ENCODE data around the gene ARHGAP23.
A peak's percentile ranks its signal among the peaks of the same experiment; 100 is the strongest.

ARHGAP23 gene, protein sequence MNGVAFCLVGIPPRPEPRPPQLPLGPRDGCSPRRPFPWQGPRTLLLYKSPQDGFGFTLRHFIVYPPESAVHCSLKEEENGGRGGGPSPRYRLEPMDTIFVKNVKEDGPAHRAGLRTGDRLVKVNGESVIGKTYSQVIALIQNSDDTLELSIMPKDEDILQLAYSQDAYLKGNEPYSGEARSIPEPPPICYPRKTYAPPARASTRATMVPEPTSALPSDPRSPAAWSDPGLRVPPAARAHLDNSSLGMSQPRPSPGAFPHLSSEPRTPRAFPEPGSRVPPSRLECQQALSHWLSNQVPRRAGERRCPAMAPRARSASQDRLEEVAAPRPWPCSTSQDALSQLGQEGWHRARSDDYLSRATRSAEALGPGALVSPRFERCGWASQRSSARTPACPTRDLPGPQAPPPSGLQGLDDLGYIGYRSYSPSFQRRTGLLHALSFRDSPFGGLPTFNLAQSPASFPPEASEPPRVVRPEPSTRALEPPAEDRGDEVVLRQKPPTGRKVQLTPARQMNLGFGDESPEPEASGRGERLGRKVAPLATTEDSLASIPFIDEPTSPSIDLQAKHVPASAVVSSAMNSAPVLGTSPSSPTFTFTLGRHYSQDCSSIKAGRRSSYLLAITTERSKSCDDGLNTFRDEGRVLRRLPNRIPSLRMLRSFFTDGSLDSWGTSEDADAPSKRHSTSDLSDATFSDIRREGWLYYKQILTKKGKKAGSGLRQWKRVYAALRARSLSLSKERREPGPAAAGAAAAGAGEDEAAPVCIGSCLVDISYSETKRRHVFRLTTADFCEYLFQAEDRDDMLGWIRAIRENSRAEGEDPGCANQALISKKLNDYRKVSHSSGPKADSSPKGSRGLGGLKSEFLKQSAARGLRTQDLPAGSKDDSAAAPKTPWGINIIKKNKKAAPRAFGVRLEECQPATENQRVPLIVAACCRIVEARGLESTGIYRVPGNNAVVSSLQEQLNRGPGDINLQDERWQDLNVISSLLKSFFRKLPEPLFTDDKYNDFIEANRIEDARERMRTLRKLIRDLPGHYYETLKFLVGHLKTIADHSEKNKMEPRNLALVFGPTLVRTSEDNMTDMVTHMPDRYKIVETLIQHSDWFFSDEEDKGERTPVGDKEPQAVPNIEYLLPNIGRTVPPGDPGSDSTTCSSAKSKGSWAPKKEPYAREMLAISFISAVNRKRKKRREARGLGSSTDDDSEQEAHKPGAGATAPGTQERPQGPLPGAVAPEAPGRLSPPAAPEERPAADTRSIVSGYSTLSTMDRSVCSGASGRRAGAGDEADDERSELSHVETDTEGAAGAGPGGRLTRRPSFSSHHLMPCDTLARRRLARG (N-terminal part only)

DNA sequence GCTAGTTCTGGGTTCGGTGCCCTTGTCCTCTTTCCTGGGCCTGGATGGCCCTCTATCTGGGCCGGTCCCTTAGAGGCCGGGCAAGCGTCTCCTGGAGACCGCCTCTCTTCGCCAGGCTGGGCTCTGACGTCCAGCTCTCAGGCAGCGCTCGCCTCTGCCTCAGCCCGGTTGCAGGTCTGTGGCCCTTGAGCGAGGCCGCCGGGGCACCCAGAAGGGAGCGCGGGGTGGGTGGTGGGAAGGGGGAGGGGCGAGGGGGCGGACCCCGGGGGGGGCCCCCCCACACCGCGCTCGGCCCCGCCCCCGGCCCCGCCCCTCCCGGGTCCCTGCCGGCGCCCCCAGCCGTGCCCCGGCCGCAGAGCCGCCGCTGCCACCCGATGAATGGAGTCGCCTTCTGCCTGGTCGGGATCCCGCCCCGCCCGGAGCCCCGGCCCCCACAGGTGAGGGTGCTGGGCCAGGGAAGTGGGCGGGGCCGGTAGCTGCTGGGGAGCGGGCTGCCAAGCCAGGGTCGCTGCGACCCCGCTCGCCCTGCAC is at the start of gene ARHGAP23:
ARHGAP23 (plus strand) TSS at position 353 of the 531 bp plus-strand sequence; CDS start at position 375, 22 bp downstream.
- DNase-seq: peak; percentile 10

DNA sequence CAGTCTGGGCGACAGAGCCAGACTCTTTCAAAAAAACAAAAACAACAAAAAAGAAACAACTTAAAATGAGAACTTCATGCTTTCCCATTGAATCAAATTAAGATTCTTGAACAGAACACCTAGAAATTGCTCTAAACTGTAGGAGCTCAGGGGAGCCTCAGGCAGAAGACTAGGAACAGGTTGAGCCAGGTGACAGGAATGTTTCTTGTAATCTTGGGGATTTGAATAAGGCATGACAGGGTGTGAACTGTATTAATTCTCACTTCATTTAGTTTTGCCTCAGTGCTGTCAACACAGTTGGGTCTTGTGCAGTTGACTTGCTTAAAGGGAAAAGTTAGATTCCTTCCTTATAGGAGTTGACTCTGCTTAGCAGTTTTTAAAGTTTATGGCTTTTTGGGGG is 48.8 kb upstream of the ARHGAP23 start:
- no peak for DNase-seq

DNA sequence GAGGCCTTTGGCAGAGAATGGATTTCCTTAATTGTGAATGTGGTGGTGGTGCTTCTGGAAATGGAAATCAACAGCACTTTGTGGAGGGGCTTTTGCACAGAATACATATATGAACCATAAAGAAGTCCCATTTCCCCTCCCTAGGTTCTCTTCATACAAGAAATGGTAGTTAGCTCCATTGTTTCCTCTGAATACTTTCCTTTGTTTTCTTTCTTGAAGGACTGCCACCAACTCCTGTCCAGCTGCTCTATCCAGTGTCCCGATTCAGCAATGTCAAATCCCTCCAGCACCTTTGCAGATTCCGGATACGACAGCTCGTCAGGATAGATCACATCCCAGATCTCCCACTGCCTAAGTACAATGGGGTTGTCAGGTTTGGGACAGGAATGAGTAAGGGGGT is 33.2 kb upstream of the ARHGAP23 start:
- DNase-seq: no peak

DNA sequence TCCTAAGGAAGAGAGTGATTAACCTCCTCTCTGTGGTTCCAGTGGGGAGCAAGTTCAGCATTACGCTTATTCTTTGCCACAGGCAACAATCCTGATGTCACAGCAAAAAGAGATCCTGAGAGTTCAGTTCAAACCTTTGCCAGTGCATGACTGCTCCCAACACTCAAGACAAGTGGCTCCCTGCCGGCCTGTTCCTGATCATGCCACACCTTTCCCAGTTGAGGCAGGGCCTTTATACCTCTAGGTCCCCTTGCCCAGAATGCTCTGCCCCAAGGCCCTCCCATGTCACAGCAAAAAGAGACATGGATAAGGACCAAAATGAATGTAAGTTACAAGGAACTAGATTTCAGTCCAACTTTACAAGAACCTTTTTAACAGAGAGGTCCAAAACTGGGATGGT is 31.0 kb upstream of the ARHGAP23 start:
- DNase-seq: no peak

DNA sequence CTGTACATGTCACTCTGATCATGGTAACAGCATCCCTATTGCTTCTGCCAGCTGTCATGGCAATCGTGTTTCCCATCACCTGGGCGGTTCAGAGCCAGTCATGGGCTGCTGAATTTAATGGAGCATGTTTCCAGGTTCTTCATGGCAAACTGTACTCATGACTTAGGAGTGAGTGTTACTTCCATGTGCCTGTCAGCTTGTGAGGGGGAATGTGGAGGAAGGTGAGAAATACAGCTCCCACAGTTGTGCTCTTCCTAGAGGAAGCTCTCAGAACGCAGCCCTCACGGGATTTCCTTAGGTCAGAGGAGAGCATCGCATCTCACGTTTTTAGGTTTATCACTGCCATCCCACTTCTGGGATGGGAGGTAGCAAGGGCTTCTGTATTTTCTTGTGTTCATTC is 28.0 kb upstream of the ARHGAP23 start:
- DNase-seq: no peak

DNA sequence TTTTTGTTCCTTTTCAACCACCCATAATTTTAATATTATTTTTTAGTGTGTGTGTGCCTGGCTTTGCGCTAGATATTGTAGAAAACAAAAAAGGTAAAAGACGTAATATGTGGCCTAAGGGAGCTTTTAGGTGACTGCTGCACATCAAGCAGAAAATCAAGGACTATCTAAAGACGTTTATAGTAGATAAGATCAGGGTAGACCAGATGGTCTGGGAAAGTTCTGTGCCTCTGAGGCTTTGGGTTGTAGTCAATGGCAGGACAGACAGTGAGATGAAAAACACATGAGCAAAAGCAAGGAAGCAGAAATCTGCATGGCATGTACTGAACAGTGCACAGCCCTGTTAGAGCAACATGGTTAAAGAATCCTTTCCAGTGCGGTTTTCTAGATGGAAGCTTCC is 26.8 kb upstream of the ARHGAP23 start:
- no peak for DNase-seq

DNA sequence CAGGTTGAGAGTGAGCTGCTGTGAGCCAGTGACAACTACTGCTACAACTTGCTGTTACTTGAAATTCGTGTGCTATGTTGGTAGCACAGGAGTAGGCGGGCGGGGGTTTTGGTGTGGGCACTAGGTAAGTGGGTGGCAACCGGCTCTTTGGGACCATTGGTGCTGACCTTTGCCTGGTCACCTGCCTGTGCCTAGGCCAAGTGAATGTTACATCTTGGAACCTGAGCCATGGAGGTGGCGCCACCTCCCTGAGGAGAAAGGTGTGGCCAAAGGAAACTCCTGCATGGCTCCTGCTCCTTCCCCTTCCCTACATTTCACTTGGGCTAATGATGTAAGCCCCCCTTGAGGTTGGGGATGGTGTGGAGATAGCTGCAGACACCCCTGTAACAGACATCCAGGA is 25.4 kb upstream of the ARHGAP23 start:
- DNase-seq: no peak

DNA sequence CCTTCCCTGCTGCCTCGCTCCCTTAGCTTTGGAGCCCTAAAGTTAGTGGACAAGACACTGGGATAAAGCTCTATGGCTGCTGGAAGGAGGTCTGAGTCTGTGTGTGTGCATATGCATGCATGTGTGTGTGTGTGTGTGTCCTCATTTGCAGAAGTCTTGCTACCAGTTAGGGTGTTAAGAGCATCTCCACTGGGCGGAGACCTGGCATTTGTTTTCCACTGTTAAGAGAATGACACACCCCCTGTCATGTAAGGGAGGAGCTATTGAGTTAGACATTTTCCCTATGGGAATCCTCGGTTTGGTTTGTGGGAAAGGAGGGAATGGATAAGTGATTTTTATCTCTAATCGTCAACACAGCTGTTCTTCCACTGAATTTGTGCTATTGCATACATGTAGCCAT is 24.8 kb upstream of the ARHGAP23 start:
- DNase-seq: no peak

DNA sequence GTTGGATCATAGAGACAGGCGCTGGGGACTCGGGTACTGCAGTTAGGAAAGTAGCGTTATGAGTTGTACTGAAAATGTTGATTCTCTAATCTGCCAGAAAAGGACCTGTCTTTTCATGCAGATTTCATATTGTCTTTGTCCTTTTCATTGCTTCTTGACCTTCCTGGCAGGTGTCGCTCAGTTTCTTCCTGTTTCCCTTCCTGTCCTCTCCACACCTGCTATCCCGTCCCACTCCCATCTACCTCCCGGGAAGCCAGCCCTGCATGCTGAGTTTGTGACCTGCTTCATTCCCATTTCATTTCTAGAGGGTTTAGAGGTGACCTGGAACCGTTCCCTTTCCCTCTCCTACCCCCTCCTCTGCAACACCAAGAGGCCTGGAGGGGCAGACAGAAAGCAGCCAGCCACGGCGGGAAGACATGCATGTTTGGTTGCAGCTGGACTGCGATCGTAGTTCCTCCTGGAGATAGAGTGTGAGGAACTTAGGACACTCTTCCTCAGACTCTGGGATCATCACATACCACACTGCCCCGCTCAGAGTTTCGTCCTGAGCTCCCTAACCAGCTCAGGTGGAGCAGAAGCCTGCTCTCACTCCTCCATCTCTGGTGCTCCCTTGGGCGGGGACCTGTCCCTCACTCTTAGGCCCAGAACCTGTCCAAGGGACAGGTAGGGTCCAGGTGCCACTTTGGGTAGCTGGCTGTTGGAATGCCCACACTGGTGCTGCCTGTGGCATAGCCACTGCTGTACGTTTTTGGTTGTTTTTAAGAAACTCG is 23.9 kb upstream of the ARHGAP23 start:
- DNase-seq: no peak

DNA sequence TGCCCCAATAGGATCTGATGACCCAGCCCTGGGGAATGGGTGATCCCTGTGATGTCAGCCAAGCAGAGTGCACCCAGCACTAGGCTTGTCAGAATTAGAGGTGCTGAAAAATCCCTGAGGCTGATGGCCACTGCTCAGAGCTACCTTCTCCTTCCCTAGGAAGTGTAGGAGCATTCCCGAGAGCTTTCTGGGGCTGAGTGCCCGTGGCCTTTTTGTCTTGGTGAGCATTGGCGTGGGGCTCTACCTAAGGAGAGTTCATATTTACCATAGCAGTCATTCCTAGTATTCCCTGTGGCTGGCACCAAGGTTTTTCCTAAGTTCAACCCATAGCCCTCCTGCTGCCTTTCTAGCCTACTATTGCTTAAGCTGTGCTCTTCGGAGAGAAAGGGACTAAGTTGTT is 22.6 kb upstream of the ARHGAP23 start:
- no peak for DNase-seq

DNA sequence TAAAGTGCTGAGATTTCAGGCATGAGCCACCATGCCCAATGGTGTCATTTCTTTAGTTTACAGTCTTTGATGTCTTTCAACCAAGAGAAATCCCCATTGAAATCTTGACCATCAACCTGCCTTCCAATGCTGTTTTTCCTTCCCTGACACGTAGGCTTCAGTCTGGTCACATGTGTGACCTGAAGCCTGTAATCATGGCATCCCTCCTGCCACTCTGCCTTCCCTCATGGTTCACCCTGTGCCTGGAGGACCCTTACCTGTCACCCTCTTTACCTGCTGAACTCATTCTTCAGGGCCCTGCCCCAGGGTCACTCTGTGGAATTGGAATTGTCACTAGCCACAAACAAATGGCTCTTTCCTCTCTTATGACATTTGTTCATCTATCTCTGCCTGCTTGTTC is 18.1 kb upstream of the ARHGAP23 start:
- DNase-seq: no peak

DNA sequence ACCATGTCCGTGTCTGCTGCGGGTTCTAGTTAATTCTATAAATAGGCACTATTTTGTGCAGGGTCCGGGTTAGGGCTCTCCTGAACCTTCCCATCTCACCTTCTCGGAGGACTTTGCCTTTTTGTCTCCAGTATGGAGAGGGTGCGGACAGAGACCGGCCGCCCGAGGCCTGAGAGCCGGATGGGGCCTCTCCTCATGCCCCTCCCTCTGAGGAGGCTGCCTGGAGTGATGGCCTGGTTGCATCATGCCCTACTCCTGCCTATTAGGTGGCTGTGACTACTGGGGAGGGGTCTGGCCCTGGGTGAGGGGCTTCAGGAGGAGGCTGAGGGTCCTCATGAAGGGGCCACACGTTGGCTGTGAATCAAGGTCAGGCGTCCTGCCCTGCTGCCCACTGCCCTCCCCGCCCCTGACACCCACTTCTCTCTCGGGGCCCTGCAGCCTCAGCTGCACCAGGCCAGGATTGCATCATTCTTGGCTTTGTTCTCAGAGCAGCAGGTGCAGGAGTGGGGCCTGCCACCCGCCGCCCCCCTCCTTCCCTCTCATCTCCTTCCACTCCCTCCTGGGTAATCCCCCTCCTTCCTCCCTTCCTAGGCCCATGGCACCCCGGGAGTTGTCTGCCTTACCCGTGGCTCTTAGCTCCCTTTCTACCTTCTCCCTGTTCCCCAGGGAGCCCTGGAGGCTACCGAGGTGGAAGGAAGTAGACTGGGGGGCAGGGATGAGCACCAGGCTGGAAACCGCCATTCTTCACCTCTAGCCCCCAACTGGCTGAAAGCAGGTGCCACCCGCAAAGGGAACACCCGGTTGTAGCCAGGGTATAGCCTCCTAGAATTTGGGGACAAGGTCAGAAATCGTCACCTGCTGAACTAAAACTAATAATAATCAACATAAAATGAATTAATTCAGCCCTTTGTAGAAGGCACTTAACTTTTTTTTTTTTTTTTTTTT is 12.7 kb upstream of the ARHGAP23 start:
- DNase-seq: no peak

DNA sequence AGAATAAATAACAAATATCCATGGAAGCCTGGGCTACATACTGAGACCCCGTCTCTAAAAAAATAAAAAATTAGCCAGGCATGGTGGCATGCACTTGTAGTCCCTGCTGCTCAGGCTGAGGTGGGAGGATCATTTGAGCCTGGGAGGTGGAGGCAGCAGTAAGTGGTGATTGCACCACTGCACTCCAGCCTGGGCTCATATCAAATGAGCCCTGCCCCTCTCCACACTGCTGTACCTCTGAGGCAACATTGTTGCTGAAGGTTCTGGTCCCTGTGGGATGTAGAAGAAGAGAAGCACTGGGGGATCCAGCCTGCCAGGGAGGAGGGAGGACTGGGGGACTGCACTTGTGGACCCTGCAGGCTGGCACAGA is 11.4 kb upstream of the ARHGAP23 start:
- DNase-seq: no peak

DNA sequence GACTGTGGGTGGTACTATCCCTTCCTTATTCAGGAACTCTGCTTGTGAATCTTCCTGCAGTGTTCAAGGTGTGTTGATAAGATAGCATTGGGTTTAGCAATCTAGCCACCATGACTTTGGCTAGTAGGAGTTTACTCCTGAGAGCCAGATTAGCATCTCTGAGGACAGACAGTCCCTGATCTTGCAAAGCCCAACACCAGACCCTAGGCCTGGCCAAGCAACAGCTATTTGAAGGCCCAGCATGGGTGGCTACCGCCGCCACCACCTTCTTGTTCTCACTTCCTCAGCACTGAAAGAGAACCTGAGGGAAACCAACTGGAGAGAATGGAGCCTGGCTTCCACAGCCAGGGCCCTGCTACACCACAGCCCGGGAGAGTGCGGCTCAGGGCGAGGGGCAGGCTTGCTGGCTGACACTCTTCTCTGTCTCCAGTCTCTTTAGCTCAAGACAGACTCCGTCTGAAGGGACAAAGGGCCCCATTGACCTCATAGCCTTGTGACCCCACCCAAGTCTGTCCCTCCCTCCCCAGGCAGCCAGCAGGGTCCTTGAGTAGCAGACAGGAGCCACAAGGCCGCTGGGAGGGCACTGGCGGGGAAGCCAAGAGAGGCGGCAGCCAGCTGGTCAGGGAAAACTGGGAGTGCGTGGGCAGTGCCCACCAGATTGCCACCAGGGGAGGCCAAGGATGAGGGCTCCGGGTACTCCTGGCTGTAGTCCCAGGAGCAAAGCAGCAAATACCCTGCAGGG is 10.9 kb upstream of the ARHGAP23 start:
- no peak for DNase-seq

DNA sequence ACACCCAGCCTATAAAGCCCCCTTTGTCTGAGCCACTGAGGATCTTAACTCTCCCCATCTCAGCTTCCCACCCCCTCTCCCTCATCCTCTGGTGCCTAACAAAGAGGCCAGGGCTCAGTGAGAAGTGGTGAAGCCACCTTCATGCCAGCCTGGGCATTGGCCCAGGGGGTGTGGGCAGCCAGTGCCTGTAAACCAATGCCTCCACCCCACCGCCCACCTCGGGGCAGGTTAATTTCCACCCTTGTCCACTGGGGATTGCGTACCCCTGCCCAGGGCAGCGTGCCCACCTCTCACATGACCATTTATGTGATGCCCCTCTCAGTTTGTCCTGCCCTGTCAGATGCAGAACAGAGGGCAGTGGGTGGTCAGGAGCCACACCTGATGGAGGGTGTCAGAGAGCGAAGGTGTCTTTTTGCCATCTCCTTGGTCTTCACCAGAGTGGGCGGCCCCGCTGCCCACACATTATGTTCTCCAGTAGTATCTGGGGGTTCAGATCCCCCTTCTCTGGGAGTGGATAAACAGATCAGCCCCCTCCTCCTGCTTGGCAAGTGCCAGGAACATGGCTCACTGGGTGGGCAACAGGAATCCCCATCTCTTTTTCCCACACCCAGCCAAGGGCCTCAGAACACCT is 10.1 kb upstream of the ARHGAP23 start:
- no peak for DNase-seq

DNA sequence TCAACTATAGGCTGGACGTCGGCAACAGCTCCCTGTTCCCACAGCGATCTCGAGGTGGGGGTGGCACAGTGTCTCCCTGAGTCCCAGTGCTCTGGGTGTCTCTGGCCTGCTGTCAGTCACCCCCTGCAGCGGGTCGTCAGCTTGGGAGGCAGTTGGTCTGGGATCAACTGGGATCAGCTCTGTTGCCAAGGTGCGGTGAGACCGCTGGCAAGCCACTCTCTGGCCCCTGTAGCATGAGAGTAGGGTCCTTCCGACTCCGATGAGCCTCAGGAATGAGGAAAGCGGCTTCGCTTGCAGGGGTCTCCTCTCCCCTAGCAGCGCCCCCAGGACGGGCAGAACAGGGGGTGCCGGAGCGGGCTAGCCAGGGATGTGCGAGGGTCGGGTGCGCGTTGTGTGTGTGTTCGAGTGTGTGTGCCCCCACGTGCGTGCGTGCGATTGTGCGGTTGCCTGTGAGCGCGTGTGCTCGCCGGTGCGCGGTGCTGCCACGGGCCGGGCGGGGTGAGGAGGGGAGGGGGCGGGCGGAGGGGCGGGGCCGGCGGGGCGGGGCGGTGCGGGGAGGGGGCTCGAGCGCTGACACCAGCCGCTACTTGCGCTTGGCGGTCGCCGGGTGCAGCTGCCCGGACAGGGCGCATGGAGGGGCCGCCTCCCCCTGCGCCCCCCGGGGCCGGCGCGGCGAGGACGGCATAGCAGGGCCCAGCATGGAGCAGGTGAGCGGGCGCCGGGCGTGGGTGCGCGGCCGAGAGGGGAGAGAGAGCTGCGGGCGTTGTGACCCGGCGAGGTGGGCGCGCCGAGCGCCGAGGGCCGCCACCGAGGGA is 9.4 kb upstream of the ARHGAP23 start:
- no peak for DNase-seq

DNA sequence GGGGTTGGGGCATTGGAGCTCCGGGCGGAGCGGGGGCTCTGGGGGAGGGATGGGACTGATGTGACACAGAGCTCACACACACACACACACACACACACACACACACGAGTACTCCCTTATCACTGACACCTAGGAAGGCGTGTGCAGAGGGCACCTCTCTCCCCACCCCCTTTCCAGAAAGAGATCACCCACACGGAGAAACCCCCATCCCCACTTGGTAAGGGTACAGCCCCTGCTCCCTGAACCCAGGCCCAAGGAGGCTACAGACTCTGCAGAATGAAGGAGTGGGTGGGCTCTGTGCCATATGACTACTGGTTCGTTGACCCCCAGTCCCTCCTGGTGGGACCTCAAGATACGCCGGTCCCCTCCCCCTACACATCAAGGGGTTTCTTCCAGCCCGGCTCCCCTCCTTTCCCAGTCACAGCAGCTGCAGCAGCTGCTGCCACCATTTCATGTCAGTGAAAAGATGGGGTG is 8.7 kb upstream of the ARHGAP23 start:
- no peak for DNase-seq

DNA sequence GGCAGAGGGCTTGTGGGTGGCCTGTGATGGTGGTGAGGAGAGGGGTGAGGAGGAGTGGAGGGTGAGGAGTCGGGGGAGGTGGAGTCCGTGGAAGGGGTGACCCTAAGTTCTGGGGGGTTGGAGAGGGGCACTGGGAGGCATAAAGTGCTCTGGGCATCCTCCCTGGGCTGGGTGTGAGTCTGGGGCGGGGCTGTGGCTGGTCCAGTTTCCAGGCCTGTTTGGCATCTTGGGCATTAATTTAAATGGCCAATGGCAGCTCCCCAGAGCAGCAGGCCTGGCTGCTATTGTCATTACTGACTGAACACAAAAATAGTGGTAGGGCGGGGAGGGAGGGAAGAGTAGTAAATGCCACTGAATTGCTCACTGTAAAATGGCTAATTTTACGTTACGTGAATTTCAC is 7.7 kb upstream of the ARHGAP23 start:
- DNase-seq: no peak

Measured in CD4-positive, alpha-beta T cell treated with Interleukin-4 for 4 hours (primary cell).